ENCODE measurements around the gene ELP2. TPM values are rescaled to one million over a fixed set of nuclear protein-coding genes. Genes with fewer than 3 reads are reported as not detected.

Gene ELP2
- polyA plus RNA-seq, 1 of the 3 experiments (the other 2 are of a cell fraction), result 38.3 TPM

DNA sequence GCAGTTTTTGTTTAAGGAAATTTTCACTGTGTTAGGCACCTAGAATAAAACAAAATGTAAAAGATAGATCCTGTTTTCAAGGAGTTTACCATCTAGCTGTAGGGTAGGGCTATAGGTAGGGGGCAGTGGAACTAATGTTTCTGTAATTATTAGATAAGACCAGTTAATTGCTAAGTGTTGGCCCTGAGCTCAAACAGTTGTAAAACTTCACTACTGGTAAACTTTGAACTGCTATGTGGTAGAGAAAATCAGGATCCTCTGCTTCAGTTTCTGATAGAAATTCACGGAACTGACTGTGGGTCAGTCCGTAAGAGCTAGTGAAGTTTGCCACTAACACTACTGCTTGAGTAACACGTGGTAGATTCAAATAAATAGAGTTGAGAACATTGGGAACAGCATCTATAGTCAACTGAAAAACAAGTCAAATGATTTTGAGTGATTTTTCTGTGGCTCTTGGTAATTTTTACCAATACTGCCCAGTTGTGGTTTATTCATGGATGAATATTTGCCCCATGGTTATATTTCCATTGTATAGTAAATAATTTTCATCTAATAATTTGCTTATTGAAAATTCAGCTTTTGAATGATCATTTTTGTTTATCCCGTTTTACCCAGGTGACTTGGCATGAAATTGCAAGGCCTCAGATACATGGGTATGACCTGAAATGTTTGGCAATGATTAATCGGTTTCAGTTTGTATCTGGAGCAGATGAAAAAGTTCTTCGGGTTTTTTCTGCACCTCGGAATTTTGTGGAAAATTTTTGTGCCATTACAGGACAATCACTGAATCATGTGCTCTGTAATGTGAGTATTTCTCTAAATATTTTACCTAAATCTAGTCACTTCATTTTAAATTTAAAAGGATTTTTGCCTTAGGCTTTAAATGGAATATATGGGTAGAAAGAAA lies 26.4 kb downstream of the ELP2 start:
- peaks cover 13% of the 10 kb centered on the region for H3K79me2 ChIP-seq (ENCODE audit: insufficient read depth)
- no peak overlapping the region for H3K9ac ChIP-seq
- H3K4me3 ChIP-seq (ENCODE audit: low read depth in 2 of 2, low read length in 1 of 2), result no peak overlapping the region
- no peak overlapping the region for H2AFZ ChIP-seq (ENCODE audit: low read depth)
- peaks cover 36% of the 10 kb centered on the region for H3F3A ChIP-seq (replicated peaks; ENCODE audit: insufficient read depth)
- ChIA-PET CTCF (interaction anchor here (0.8 to 1.4 kb wide), 4 partner anchors 9 to 138 kb away, joined by 3 to 5 read pairs (median 4); no protein-coding TSS in a partner anchor), POLR2A (no interaction called here)
- no peaks in the 10 kb centered on the region for H3K9me2 ChIP-seq
- H3K4me2 ChIP-seq, result no peak overlapping the region
- peak overlapping the region in 1 of 2 experiments; percentile 82; a peak in 2 of 4 replicates for H3K27ac ChIP-seq (ENCODE audit: low read depth in 2 of 2, low read length in 1 of 2)
- H3K4me1 ChIP-seq (ENCODE audit: control insufficient read depth in 1 of 2, insufficient read depth in 2 of 2, low read depth in 1 of 2, low read length in 1 of 2), result peaks cover 3 to 18% of the 10 kb centered on the region in 2 experiments; a peak in 3 of 4 replicates
- no peaks in the 10 kb centered on the region for H3K9me3 ChIP-seq
- H3K27me3 ChIP-seq (ENCODE audit: insufficient read depth), result no peaks in the 10 kb centered on the region
- DNase-seq, result no peak
- peaks cover 64 to 76% of the 10 kb centered on the region in 2 experiments for H3K36me3 ChIP-seq (replicated peaks in 1 of 2; ENCODE audit: control insufficient read depth in 1 of 2, insufficient read depth in 2 of 2, low read length in 1 of 2)
- TF ChIP-seq, protein P1, sequence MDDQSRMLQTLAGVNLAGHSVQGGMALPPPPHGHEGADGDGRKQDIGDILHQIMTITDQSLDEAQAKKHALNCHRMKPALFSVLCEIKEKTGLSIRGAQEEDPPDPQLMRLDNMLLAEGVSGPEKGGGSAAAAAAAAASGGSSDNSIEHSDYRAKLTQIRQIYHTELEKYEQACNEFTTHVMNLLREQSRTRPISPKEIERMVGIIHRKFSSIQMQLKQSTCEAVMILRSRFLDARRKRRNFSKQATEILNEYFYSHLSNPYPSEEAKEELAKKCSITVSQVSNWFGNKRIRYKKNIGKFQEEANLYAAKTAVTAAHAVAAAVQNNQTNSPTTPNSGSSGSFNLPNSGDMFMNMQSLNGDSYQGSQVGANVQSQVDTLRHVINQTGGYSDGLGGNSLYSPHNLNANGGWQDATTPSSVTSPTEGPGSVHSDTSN (IDR thresholded peaks at IDR 0.05), result no peak
- TF ChIP-seq RFX5 (IDR thresholded peaks at IDR 0.05; ENCODE audit: low read length) (no peak), YY1 (IDR thresholded peaks at IDR 0.05; ENCODE audit: low read depth) (no peak), GABPA (IDR thresholded peaks at IDR 0.05; ENCODE audit: low read depth) (no peak), NFIC (IDR thresholded peaks at IDR 0.05; ENCODE audit: borderline replicate concordance) (no peak), SMC3 (IDR thresholded peaks at IDR 0.05; ENCODE audit: low read depth, low read length) (no peak), SIN3A (IDR thresholded peaks at IDR 0.05; ENCODE audit: borderline replicate concordance, low read depth, low read length) (no peak), RCOR1 (IDR thresholded peaks at IDR 0.05; ENCODE audit: low read length) (no peak), EZH2phosphoT487 (IDR thresholded peaks at IDR 0.05; ENCODE audit: borderline replicate concordance, low read depth) (no peak), RAD21 (IDR thresholded peaks at IDR 0.05; ENCODE audit: low read length) (no peak)
- TF ChIP-seq, protein P2, sequence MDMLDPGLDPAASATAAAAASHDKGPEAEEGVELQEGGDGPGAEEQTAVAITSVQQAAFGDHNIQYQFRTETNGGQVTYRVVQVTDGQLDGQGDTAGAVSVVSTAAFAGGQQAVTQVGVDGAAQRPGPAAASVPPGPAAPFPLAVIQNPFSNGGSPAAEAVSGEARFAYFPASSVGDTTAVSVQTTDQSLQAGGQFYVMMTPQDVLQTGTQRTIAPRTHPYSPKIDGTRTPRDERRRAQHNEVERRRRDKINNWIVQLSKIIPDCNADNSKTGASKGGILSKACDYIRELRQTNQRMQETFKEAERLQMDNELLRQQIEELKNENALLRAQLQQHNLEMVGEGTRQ (IDR thresholded peaks at IDR 0.05; ENCODE audit: borderline replicate concordance, low read depth, low read length), result no peak
- TF ChIP-seq, protein P3, sequence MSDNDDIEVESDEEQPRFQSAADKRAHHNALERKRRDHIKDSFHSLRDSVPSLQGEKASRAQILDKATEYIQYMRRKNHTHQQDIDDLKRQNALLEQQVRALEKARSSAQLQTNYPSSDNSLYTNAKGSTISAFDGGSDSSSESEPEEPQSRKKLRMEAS (IDR thresholded peaks at IDR 0.05; ENCODE audit: low read depth), result no peak
- 88% methylated on average over 7 of the region's 7 CpGs for WGBS (ENCODE audit: low lambda C conversion rate)
- H4K20me1 ChIP-seq (ENCODE audit: insufficient read depth), result no peaks in the 10 kb centered on the region

DNA sequence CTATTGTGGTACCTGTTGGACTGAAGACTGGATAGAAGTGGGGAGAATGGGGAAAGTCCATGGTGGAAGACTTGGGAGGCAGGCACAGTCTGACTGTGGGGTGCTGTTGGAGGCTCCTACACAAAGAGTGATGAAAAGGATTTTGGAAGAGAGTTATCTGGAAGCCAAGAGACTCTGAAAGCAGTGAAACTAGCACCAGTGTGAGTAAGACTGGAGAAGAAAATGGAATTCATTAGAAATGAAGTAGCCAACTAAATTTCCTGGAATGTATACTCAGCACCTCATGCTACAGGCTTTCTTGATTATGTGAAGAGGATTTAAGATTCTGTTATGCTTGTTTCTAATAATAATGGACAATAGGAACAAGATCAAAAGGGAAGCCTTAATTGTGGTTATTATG lies 27.7 kb downstream of the ELP2 start:
- Histone ChIP-seq H3K9me3 (no peaks in the 10 kb centered on the region), H3K27me3 (ENCODE audit: insufficient read depth) (no peaks in the 10 kb centered on the region), H4K20me1 (ENCODE audit: insufficient read depth) (no peaks in the 10 kb centered on the region), H3K9ac (peak overlapping the region; percentile 11; the same call in 1 of the 2 replicates), H3K9me2 (no peaks in the 10 kb centered on the region), H3K79me2 (ENCODE audit: insufficient read depth) (peaks cover 18% of the 10 kb centered on the region), H3K36me3 (replicated peaks in 1 of 2; ENCODE audit: control insufficient read depth in 1 of 2, insufficient read depth in 2 of 2, low read length in 1 of 2) (peaks cover 73 to 85% of the 10 kb centered on the region in 2 experiments), H3K27ac (ENCODE audit: low read depth in 2 of 2, low read length in 1 of 2) (peak overlapping the region; percentile 43 to 82), H3K4me2 (peak overlapping the region; percentile 36; the same call in 1 of the 2 replicates), H3K4me1 (ENCODE audit: control insufficient read depth in 1 of 2, insufficient read depth in 2 of 2, low read depth in 1 of 2, low read length in 1 of 2) (peaks cover 3 to 18% of the 10 kb centered on the region in 2 experiments; a peak in 3 of 4 replicates), H2AFZ (ENCODE audit: low read depth) (no peak overlapping the region; the same call in 1 of the 2 replicates), H3F3A (replicated peaks; ENCODE audit: insufficient read depth) (peaks cover 36% of the 10 kb centered on the region), H3K4me3 (ENCODE audit: low read depth in 2 of 2, low read length in 1 of 2) (no peak overlapping the region)
- ChIA-PET POLR2A (no interaction called here), CTCF (interaction anchor here (1.2 kb wide), 1 partner anchor 124 kb away, joined by 5 read pairs; no protein-coding TSS in a partner anchor)
- DNase-seq, result no peak
- TF ChIP-seq RXRA (IDR thresholded peaks at IDR 0.05; ENCODE audit: borderline replicate concordance, low read depth) (no peak), EZH2phosphoT487 (IDR thresholded peaks at IDR 0.05; ENCODE audit: borderline replicate concordance, low read depth) (no peak), YY1 (IDR thresholded peaks at IDR 0.05; ENCODE audit: low read depth) (no peak), TAF1 (IDR thresholded peaks at IDR 0.05; ENCODE audit: borderline replicate concordance, low read depth, low read length) (no peak), MEF2A (IDR thresholded peaks at IDR 0.05; ENCODE audit: borderline replicate concordance, low read depth) (no peak), RAD21 (IDR thresholded peaks at IDR 0.05; ENCODE audit: low read length) (no peak), JUND (IDR thresholded peaks at IDR 0.05) (no peak), RCOR1 (IDR thresholded peaks at IDR 0.05; ENCODE audit: low read length) (no peak), FOXM1 (IDR thresholded peaks at IDR 0.05; ENCODE audit: low read depth) (no peak), NFIC (IDR thresholded peaks at IDR 0.05; ENCODE audit: borderline replicate concordance) (no peak), GABPA (IDR thresholded peaks at IDR 0.05; ENCODE audit: low read depth) (no peak), FOSL2 (IDR thresholded peaks at IDR 0.05; ENCODE audit: borderline replicate concordance, low read depth) (no peak)
- TF ChIP-seq, protein P2 (IDR thresholded peaks at IDR 0.05; ENCODE audit: borderline replicate concordance, low read depth, low read length), result no peak
- TF ChIP-seq, protein P4, sequence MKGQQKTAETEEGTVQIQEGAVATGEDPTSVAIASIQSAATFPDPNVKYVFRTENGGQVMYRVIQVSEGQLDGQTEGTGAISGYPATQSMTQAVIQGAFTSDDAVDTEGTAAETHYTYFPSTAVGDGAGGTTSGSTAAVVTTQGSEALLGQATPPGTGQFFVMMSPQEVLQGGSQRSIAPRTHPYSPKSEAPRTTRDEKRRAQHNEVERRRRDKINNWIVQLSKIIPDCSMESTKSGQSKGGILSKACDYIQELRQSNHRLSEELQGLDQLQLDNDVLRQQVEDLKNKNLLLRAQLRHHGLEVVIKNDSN (IDR thresholded peaks at IDR 0.05; ENCODE audit: borderline replicate concordance, low read depth), result no peak
- TF ChIP-seq, protein P1 (IDR thresholded peaks at IDR 0.05), result no peak
- TF ChIP-seq, protein P3 (IDR thresholded peaks at IDR 0.05; ENCODE audit: low read depth), result no peak
